ENCODE measurements around the gene HSDL2. TPM values are rescaled to one million over a fixed set of nuclear protein-coding genes. Genes with fewer than 3 reads are reported as not detected.
"Not testable (repeated sequence)": the region's sequence is repeated elsewhere in the genome, so short reads cannot be mapped to it uniquely, and the experiment has no call there.

Gene HSDL2
- total RNA-seq, 1 donor from 2014 or later = 21.4 TPM

DNA sequence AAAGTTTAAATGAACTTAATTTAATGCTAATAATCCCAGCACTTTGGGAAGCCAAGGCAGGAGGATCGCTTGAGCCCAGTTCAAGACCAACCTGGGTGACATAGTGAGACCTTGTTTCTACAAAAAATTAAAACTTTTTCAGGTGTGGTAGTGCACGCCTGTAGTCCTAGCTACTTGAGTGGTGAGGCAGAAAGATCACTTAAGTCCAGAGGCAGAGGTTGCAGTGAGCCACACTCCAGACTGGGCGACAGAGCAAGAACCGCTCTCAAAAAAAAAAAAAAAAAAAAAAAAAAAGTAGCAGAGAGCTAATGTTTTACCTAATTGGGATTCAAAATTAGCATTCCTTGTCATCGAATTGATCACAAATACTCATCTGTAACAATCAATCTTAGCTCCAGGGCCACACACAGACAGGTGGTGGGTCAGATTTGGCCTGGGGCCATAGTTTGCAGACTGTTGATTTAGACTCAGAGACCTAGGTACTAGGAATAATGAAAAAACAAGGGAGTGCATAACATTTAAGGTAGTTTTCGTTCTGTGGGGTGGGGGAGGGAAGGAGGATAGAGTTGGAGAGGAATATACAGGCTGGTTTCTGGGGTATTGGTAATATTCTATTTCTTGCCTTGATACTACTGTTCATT, 21.4 kb downstream of the HSDL2 start:
- no peak for DNase-seq

DNA sequence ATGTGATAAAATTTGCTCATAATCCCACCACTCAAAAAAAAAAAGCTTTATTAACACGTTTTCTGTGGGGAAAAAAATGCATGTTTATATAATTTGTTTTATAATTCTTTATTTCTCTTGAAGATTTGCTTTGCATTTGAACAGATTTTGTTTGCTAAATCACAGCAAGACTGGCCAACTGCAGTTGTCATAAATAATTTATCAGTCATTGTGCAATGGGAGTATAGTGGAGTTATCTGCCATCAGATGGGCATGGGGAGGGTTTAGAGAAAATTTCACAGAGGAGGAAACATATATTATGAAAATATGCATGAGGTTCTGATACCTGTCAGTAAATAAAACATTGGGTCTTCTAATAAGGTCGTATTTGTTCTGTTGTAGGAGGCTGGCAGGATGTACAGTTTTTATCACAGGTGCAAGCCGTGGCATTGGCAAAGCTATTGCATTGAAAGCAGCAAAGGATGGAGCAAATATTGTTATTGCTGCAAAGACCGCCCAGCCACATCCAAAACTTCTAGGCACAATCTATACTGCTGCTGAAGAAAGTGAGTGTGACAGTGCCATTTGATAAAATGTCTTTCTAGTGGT, 23.8 kb downstream of the HSDL2 start:
- no peak for DNase-seq

DNA sequence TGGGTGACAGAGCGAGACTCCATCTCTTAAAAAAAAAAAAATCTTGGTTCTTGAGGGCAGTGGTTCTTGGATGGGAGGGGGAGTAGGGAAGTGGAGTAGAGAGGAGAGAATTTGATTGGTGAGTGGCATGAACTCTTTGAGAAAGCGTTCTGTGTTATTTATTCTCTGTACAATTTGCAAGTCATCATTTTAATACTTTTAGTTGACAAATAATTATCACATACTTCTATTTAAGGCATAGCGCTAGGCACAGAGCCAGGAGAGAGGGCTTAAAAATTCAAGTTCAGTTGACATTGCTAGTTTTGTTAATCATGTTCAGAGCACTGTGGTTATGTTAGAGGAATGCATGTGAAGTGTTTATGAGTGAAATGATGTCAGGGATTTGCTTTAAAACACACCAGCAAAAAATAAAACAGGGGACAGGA, 24.6 kb downstream of the HSDL2 start:
- DNase-seq = no peak

- no peak for DNase-seq
Measured at GRCh38 chr9:112408275-112408674, 28.4 kb downstream of the HSDL2 start.

GRCh38 chr9:112408819-112409218, 28.9 kb downstream of the HSDL2 start:
- DNase-seq = no peak

DNA sequence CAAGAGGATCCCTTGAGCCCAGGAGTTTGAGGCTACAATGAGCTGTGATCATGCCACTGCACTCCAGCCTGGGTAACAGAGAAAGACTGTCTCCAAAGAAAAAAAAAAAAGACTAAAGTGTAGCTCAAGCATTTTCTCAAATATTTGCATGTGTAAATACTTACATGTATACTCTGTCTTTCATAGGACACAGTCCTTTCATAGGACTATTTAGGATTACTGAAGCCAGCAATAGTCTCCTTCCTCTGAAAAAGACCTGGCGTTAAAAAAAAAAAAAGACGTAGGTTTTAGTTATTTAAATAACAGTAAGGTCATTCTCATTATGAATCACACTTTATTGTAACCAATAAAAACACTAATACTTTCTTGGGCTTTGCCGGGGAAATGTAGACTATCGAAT, 29.9 kb downstream of the HSDL2 start:
- no peak for DNase-seq

DNA sequence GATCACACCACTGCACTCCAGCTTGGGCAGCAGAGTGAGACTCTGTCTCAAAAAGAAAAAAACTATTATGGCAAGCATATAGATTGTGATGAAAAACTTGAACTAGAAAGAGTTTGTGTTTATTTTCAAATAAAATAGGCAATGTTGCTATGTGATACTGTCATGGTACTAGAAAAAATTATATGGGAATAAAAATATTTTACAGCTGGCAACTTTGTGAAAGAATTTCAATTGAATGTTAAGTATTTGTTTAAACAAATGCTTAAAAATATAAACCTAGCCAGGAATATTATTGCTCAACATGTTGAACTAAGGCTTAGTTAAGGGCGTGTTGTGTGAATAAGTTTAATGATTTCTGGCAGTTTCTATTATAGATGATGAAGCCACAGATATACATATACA, 31.7 kb downstream of the HSDL2 start:
- DNase-seq = no peak

DNA sequence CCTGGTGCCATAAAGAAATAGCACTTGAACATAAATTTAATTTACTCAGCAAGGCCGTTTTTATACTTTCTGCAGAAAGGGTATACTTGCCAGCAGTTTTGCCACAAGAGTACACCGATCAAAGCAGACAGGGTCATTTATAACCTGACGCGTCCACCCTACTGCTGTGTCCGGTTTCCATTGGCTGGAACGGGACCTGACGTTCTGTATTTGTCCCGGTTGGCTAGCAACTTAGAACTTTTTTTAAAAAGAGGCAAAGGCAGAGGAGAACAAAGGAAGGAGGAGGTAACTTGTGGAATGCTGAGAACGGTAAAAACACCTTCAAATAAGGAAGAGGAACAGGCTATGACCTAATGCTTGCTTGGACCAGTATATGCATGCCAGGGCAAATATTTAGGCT, 33.8 kb downstream of the HSDL2 start:
- DNase-seq = not testable (repeated sequence)

DNA sequence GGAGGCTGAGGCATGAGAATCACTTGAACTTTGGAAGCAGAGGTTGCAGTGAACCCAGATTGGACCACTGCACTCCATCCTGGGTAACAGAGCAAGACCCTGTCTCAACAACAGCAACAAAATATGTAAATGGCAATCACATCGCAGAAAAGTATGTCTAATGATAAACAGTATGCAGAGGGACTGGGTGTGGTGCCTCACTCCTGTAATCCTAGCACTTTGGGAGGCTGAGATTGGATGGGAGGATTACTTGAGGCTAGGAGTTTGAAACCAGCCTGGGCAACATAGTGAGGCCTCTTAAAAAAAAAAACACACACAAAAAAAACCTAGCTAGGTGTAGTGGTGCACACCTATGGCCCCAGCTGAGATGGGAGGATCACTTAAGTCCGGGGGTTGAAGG, 40.3 kb downstream of the HSDL2 start:
- DNase-seq = no peak

DNA sequence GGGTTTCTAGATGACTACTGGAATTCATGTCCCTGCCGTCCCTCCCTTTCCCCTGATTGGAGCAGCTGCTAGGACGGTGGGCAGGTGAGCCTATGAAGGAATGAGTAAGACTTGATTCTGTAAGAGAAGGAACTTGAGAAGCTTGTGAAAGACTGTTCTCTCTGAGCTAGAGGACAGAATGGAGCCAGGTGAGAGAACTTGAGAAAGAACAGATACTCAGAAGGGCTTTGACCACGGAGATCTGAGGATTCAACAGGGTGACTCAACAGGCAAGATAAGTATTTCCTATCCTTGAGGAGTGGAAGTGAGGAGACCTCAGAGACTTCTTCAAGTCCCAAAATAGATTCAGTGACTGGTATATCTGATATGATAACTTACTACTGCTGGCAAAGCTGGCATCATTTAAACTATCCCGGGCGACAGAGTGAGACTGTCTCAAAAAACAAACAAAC, 41.9 kb downstream of the HSDL2 start:
- no peak for DNase-seq

- DNase-seq = no peak
Measured at GRCh38 chr9:112422417-112423148, 42.7 kb downstream of the HSDL2 start.

GRCh38 chr9:112430006-112430522, 50.2 kb downstream of the HSDL2 start:
- no peak for DNase-seq

- DNase-seq = no peak
Measured at GRCh38 chr9:112433499-112434392, 53.8 kb downstream of the HSDL2 start.

GRCh38 chr9:112434487-112434886, 54.6 kb downstream of the HSDL2 start:
- no peak for DNase-seq

GRCh38 chr9:112437406-112437805, 57.5 kb downstream of the HSDL2 start:
- no peak for DNase-seq

GRCh38 chr9:112439171-112439570, 59.3 kb downstream of the HSDL2 start:
- no peak for DNase-seq

DNA sequence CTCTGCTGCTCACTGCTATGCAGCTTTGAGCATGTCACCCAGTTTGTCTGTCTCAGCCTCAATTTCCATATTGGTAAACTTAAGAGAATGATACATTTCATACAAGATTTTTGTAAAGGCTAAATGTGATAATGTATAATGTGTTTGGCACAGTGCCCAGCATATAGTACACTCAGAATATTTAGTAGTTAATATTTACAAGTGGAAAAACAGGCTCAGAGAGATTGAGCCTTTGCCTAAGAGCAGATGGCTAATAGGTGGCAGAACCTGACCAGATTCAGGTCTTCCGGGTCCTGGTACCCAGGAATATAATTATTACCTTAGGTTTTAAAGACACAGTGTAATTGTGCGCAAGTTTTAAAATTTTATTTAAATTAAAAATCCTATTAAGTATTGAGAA, 59.9 kb downstream of the HSDL2 start:
- DNase-seq = no peak

- no peak for DNase-seq
Measured at GRCh38 chr9:112443200-112443599, 63.3 kb downstream of the HSDL2 start.

GRCh38 chr9:112443636-112444035, 63.7 kb downstream of the HSDL2 start:
- no peak for DNase-seq

DNA sequence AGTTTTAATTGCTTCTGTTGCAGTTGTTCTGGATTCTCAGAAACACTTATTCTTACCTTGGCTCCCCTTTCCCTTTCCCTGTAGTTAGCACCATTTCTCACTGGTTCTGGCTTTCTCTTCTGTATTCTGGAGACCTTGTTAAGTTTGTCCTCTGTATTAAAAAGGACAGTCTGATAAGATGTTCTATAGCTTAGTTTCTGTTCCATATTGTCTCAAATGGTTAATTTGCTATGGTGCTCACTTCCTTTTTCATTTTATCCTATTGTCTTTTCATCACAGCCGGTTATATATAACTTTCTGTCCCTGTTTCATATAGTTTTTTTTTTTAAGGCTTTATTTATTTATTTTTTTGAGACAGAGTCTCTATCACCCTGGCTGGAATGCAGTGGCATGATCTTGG, 65.3 kb downstream of the HSDL2 start:
- no peak for DNase-seq

GRCh38 chr9:112446080-112446479, 66.2 kb downstream of the HSDL2 start:
- no peak for DNase-seq

GRCh38 chr9:112446526-112446925, 66.6 kb downstream of the HSDL2 start:
- DNase-seq = no peak
